Embryonic facial prominence (tissue), 1 donor: ENCODE measurements around the gene B3GALT6.
"Not testable (repeated sequence)": the region's sequence is repeated elsewhere in the genome, so short reads cannot be mapped to it uniquely, and the experiment has no call there.

Experiments
- DNase-seq: peaks from one replicate; pipeline ENCODE4 v3.0.0-alpha.2; 2016; ENCODE audit errors: extremely low spot score

Gene B3GALT6

GRCh38 chr1:1244192-1244811, 12.3 kb downstream of the B3GALT6 start:
- DNase-seq, result no peak

GRCh38 chr1:1245178-1245816, 13.3 kb downstream of the B3GALT6 start:
- DNase-seq, result no peak

- DNase-seq, result no peak
Observed at GRCh38 chr1:1245817-1246576, 14.0 kb downstream of the B3GALT6 start.

GRCh38 chr1:1246577-1247340, 14.7 kb downstream of the B3GALT6 start, which contains the start of gene C1QTNF12:
TSS of gene C1QTNF12 (minus strand) at chr1:1246722. CDS start at chr1:1246690, 32 bp downstream.
- no peak for DNase-seq

GRCh38 chr1:1247341-1247913, 15.4 kb downstream of the B3GALT6 start:
- no peak for DNase-seq

GRCh38 chr1:1248009-1248913, 16.2 kb downstream of the B3GALT6 start:
- not testable (repeated sequence) for DNase-seq

- no peak for DNase-seq
Observed at GRCh38 chr1:1250786-1251284, 18.8 kb downstream of the B3GALT6 start.

GRCh38 chr1:1253314-1253713, 21.3 kb downstream of the B3GALT6 start:
- DNase-seq, result no peak

- DNase-seq, result no peak
Observed at GRCh38 chr1:1253972-1254666, 22.1 kb downstream of the B3GALT6 start.

GRCh38 chr1:1254667-1254998, 22.6 kb downstream of the B3GALT6 start:
- no peak for DNase-seq

GRCh38 chr1:1255078-1255477, 23.0 kb downstream of the B3GALT6 start:
- DNase-seq, result no peak

GRCh38 chr1:1255611-1256010, 23.6 kb downstream of the B3GALT6 start:
- DNase-seq, result no peak

GRCh38 chr1:1256956-1257871, 25.2 kb downstream of the B3GALT6 start:
- no peak for DNase-seq

GRCh38 chr1:1259119-1259488, 27.1 kb downstream of the B3GALT6 start:
- DNase-seq, result no peak

GRCh38 chr1:1259540-1259939, 27.5 kb downstream of the B3GALT6 start:
- DNase-seq, result no peak

GRCh38 chr1:1259951-1260600, 28.0 kb downstream of the B3GALT6 start:
- no peak for DNase-seq

GRCh38 chr1:1260843-1261560, 29.0 kb downstream of the B3GALT6 start:
- no peak for DNase-seq

- DNase-seq, result no peak
Observed at GRCh38 chr1:1262071-1262470, 30.0 kb downstream of the B3GALT6 start.
